HEK293T (cell line): ENCODE measurements around the gene CERS3.

ENCODE experiments used
- CTCF ChIA-PET: fragments of 350-600 bp; formaldehyde crosslinking; extraction: SDS; loops from one replicate; lab custom pipeline; 2021; ENCODE audit warnings: antibody characterized with exemption, inconsistent platforms; lab: Yijun Ruan, JAX
- POLR2A ChIA-PET: fragments of 350-600 bp; formaldehyde crosslinking; extraction: SDS; loops from one replicate; lab custom pipeline; 2020; ENCODE audit warnings: antibody characterized with exemption, inconsistent platforms; lab: Yijun Ruan, JAX
- DNase-seq: peaks from one replicate; pipeline ENCODE4 v3.0.0; 2012; ENCODE audit warnings: mixed read lengths; ENCODE audit errors: extremely low spot score
- ARNT ChIP-seq: fragments of 450-650 bp; IDR thresholded peaks from 2 replicates; pipeline ENCODE4 v1.6.1; 2017; ENCODE audit warnings: mild to moderate bottlenecking
- BHLHE40 ChIP-seq: fragments of 450-650 bp; IDR thresholded peaks from 2 replicates; pipeline ENCODE4 v1.6.1; 2016; ENCODE audit warnings: mild to moderate bottlenecking, moderate library complexity, borderline replicate concordance
- CTBP1 ChIP-seq: fragments of 450-650 bp; IDR thresholded peaks from 2 replicates; pipeline ENCODE4 v1.6.1; 2016; ENCODE audit warnings: borderline replicate concordance
- ELF4 ChIP-seq: fragments of 450-650 bp; IDR thresholded peaks from 2 replicates; pipeline ENCODE4 v1.6.1; 2017; ENCODE audit warnings: antibody characterized with exemption
- FOXA1 ChIP-seq: fragments of 450-650 bp; IDR thresholded peaks from 2 replicates; pipeline ENCODE4 v1.6.1; 2016; ENCODE audit warnings: mild to moderate bottlenecking
- FOXK2 ChIP-seq: fragments of 450-650 bp; IDR thresholded peaks from 2 replicates; pipeline ENCODE4 v1.6.1; 2016; ENCODE audit warnings: mild to moderate bottlenecking
- FOXM1 ChIP-seq: fragments of 450-650 bp; IDR thresholded peaks from 2 replicates; pipeline ENCODE4 v1.6.1; 2017; ENCODE audit warnings: mild to moderate bottlenecking, borderline replicate concordance
- HDGF ChIP-seq: fragments of 450-650 bp; IDR thresholded peaks from 2 replicates; pipeline ENCODE4 v1.6.1; 2017; ENCODE audit warnings: antibody characterized with exemption, borderline replicate concordance
- L3MBTL2 ChIP-seq: fragments of 450-650 bp; conservative IDR thresholded peaks from 2 replicates; pipeline ENCODE4 v1.6.1; 2016; ENCODE audit warnings: mild to moderate bottlenecking
- LEF1 ChIP-seq: fragments of 450-650 bp; IDR thresholded peaks from 2 replicates; pipeline ENCODE4 v1.6.1; 2017; ENCODE audit warnings: mild to moderate bottlenecking, borderline replicate concordance
- NFRKB ChIP-seq: fragments of 450-650 bp; IDR thresholded peaks from 2 replicates; pipeline ENCODE4 v1.6.1; 2016; ENCODE audit warnings: mild to moderate bottlenecking, moderate library complexity
- PKNOX1 ChIP-seq: fragments of 450-650 bp; IDR thresholded peaks from 2 replicates; pipeline ENCODE4 v1.6.1; 2016
- SP1 ChIP-seq: fragments of 450-650 bp; IDR thresholded peaks from 2 replicates; pipeline ENCODE4 v1.6.1; 2017
- SUZ12 ChIP-seq: fragments of 450-650 bp; IDR thresholded peaks from 2 replicates; pipeline ENCODE4 v1.6.1; 2016; ENCODE audit warnings: mild to moderate bottlenecking
- TARDBP ChIP-seq: fragments of 450-650 bp; IDR thresholded peaks from 2 replicates; pipeline ENCODE4 v1.6.1; 2016
- ZNF384 ChIP-seq: fragments of 450-650 bp; IDR thresholded peaks from 2 replicates; pipeline ENCODE4 v1.6.1; 2016

The CERS3 gene

DNA sequence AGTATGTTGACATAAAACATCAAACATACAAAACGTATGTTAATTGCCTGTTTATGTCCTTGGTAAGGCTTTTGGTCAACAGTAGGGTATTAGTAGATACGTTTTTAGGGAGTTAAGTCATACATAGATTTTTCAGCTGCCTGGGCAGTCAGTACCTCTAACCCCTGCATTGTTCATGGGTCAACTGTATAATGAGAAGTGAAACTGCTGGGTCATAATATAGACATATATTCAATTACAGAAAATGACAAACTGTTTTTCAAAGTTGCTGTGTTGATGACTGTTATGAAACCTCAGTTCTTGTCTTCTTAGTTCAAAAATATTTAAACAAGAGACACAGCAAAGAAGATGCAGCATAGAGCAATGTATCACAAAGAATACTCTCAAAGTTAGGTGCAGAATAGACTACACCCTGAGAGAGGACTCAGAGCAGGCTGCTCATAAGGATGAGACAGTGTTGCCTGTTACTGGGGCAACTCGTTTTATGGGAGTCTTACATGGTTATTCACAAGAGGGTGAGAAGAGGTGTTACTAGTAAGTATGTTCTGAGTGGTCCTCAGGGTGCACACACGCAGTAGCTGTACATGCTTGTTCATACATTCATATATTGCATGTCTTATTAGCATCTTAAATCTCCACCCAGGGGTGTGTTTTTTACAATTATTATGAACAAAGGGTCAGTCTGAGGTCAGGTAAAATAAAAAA lies 133.9 kb downstream of the CERS3 start:
- no peak for DNase-seq
- TF ChIP-seq FOXK2 = no peak
- no peak for TF ChIP-seq TARDBP
- no peak for TF ChIP-seq CTBP1
- no peak for TF ChIP-seq SUZ12
- ChIA-PET POLR2A (no interaction called here), CTCF (no interaction called here)

DNA sequence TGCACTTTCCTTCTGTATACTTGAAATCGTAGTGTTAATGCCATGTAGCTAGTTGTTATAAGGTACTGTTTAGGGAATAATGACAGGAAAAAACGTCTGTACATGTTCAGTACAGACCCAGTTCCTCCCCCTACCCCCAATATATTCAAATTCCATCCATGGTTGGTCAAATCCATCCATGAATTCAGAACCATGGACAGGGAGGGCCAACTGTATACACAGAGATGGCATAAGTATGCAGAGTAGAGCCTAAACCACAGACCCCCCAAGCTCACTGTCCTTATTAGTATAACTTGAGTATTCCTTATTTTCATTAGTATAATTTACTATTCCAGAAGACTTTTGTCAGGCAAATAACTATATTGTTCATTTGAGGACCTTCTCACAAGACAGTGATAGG lies 135.7 kb downstream of the CERS3 start:
- no peak for TF ChIP-seq HDGF
- TF ChIP-seq FOXK2 = no peak
- no peak for TF ChIP-seq NFRKB
- TF ChIP-seq FOXM1 = no peak
- TF ChIP-seq ZNF384 = no peak
- TF ChIP-seq LEF1 = no peak
- no peak for TF ChIP-seq TARDBP
- TF ChIP-seq BHLHE40 = no peak
- no peak for TF ChIP-seq PKNOX1
- TF ChIP-seq SP1 = no peak
- no peak for TF ChIP-seq ELF4
- TF ChIP-seq ARNT = no peak
- no peak for TF ChIP-seq SUZ12
- TF ChIP-seq L3MBTL2 = no peak
- no peak for TF ChIP-seq CTBP1
- no peak for TF ChIP-seq FOXA1
- ChIA-PET POLR2A (no interaction called here), CTCF (no interaction called here)
- no peak for DNase-seq

GRCh38 chr15:100385300-100386050 lies 143.3 kb downstream of the CERS3 start:
- POLR2A ChIA-PET = no interaction called here
- CTCF ChIA-PET = no interaction called here
- DNase-seq = no peak
- no peak for TF ChIP-seq ZNF384
- no peak for TF ChIP-seq CTBP1
- TF ChIP-seq FOXK2 = no peak
- TF ChIP-seq ELF4 = no peak
- no peak for TF ChIP-seq HDGF
- no peak for TF ChIP-seq SP1
- TF ChIP-seq L3MBTL2 = no peak
- no peak for TF ChIP-seq FOXM1
- TF ChIP-seq BHLHE40 = no peak
- TF ChIP-seq NFRKB = no peak
- TF ChIP-seq ARNT = no peak
- TF ChIP-seq TARDBP = no peak
- TF ChIP-seq PKNOX1 = no peak
- no peak for TF ChIP-seq LEF1
- TF ChIP-seq FOXA1 = no peak
- TF ChIP-seq SUZ12 = no peak

- TF ChIP-seq BHLHE40 (no peak), LEF1 (no peak), FOXA1 (no peak), FOXK2 (no peak), SUZ12 (no peak), ZNF384 (no peak), PKNOX1 (no peak), TARDBP (no peak), ARNT (no peak), CTBP1 (no peak)
- DNase-seq = no peak
- CTCF ChIA-PET = interaction anchor here (0.6 to 2.3 kb wide), 2 partner anchors 34 to 470 kb away, joined by 3 to 13 read pairs; no protein-coding TSS in a partner anchor
- POLR2A ChIA-PET = no interaction called here
These were observed 144.7 kb downstream of the CERS3 start for GRCh38 chr15:100384108-100384410.

- peak; percentile 38 for DNase-seq
- TF ChIP-seq LEF1 (no peak), ZNF384 (no peak), NFRKB (no peak), BHLHE40 (no peak), FOXA1 (no peak), ARNT (no peak), L3MBTL2 (no peak), CTBP1 (no peak), SUZ12 (no peak), PKNOX1 (no peak), HDGF (no peak), FOXK2 (no peak), SP1 (no peak)
- ChIA-PET CTCF (interaction anchor here (0.6 to 2.3 kb wide), 2 partner anchors 33 to 470 kb away, joined by 3 to 13 read pairs; no protein-coding TSS in a partner anchor), POLR2A (no interaction called here)
These were observed 145.2 kb downstream of the CERS3 start for GRCh38 chr15:100383302-100384107.
